NOMO-1 (cell line): ENCODE results near the gene MCOLN2.
"Not testable (repeated sequence)": the region's sequence is repeated elsewhere in the genome, so short reads cannot be mapped to it uniquely, and the experiment has no call there.

Experiments
- DNase-seq, 2 experiments: peaks; one replicate each; lab custom pipeline; 2025; ENCODE audit not compliant: unreplicated experiment in 2 of 2; lab: John Stamatoyannopoulos, UW

Gene MCOLN2

GRCh38 chr1:84986561-84986960, 10.4 kb downstream of the MCOLN2 start:
- DNase-seq: not testable (repeated sequence)

- DNase-seq: no peak
Measured at GRCh38 chr1:84985365-84985764, 11.5 kb downstream of the MCOLN2 start.

DNA sequence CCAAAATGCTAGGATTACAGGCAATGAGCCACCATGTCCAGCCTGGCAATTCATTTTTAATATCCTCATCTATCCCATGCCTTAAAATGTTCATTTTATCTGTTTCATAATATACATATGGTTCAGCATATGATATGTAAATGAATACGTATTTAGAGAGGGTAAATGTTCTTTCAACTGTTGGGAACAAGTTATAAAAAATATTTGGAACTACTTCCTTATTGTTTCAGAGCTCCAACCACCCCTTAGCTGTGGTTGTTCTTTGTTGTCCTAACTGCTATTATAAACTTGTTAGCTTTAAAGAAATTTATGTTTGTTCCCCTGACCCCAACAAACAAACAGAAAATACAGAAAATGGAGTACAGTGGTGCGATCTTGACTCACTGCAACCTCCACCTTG, 14.5 kb downstream of the MCOLN2 start:
- no peak for DNase-seq

GRCh38 chr1:84975035-84975434, 21.9 kb downstream of the MCOLN2 start:
- peak in 1 of 2 experiments; percentile 10 for DNase-seq

- peak; percentile 79 to 81 for DNase-seq
Measured at GRCh38 chr1:84973498-84974334, 23.2 kb downstream of the MCOLN2 start.

GRCh38 chr1:84972377-84972987, 24.4 kb downstream of the MCOLN2 start:
- DNase-seq: peak in 1 of 2 experiments; percentile 13

DNA sequence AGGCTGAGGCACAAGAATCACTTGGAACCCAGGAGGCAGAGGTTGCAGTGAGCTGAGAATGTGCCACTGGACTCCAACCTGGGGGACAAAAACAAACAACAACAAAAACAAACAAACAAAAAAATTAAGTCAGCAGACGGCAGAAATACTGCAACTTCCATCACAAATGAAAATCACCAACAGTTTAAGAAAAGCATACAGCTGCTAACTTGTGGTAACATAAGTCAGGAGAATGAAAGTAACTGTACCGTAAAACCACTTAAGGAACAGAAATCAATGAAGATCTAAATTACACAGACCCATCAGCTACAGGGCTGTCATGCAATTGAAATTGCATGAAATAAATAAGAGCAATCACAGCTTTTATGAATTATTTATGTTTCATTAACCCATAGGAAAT, 25.0 kb downstream of the MCOLN2 start:
- no peak for DNase-seq

- no peak for DNase-seq
Measured at GRCh38 chr1:84969489-84970250, 27.2 kb downstream of the MCOLN2 start.

DNA sequence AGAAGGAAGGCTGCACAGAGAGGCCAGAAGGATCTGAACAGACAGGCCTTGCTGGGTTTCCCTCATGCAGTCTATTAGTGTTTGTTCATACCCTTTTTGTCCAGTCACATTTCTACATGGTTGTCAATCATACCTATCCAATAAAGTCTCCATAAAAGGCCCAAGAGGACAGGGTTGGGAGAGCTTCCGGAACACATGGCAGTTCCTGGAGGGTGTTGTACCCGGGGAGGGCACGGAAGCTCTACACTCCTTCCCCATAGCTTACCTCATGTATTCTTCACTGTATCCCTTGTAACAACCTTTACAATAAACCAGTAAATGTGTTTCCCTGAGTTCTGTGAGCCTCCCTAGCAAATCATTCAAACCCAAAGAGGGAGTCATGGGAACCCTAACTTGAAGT, 28.0 kb downstream of the MCOLN2 start:
- DNase-seq: no peak

DNA sequence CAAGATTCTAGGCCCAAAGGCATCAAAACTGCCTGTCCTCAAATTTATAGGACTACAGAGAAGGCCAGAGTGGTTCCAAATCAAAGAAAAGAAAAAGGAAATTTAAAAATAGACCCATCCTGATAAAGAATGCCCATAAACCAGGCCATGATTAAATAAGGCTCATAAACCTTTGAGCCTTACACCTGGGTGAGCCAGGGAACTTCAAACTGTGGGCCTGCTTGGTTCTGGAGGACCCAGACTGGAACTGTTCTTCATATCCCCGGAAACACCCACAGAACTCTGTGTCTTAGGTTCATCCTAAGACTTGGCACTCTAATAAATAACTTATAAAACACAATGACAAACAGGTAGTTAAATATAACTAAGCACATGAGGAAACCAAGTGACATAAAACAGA, 28.8 kb downstream of the MCOLN2 start:
- DNase-seq: no peak

GRCh38 chr1:84967666-84968065, 29.2 kb downstream of the MCOLN2 start:
- no peak for DNase-seq

DNA sequence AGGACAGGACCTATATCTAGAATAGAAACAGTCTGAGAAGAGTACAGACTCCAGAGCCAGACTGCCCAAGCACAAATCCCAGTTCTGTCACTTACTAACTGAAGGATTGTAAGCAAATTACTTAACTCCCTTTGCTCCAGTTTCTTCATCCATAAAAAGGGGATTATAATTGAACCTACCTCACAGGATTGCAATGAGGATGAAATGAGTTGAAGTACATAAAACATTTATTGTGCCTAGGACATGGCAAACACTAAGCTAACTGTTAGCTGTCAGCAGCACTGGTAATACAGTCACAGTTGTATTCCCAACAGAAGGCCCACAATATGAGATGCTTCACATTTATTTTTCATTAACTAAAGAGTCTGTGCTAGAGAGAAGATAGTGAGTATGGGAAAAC, 33.9 kb downstream of the MCOLN2 start:
- DNase-seq: no peak

- no peak for DNase-seq
Measured at GRCh38 chr1:84961316-84961715, 35.6 kb downstream of the MCOLN2 start.

GRCh38 chr1:84960371-84960770, 36.5 kb downstream of the MCOLN2 start:
- no peak for DNase-seq

- no peak for DNase-seq
Measured at GRCh38 chr1:84959294-84959693, 37.6 kb downstream of the MCOLN2 start.

DNA sequence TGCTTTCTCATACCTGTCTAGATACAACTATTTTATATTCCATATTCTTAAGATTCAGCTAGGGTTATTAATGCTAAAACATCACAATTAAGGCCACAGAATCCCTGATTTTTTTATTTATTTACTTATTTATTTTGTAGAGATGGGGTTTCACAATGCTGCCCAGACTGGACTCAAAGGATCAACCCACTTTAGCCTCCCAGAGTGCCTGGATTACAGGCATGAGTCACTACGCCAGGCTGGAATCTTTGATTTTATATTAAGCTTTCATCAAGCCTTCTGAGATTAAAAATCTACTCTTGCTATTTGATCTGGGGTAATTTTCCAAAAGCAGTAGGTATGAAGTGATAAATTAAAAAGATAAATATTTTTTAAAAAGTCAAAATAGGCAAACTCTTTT, 38.9 kb downstream of the MCOLN2 start:
- no peak for DNase-seq

GRCh38 chr1:84956655-84957054, 40.3 kb downstream of the MCOLN2 start:
- DNase-seq: no peak

DNA sequence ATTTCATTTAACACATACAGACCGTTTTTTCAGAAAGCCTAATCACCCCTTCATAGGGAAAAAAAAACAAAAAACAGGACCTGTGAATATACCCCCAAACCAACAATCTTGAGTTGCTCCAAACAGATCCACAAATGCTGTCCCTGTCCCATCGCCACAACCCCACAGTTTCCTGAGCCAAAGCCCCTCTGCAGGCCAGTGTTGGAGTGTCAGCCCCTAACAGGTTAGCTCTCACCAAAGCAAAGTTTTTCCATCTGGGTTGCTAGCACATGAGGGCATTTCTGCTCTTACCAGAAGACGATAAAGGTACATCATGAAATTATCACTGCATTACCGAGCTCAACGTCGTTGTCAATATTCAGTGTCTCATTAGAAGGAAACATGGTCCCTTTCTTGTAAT, 40.8 kb downstream of the MCOLN2 start:
- no peak for DNase-seq

- no peak for DNase-seq
Measured at GRCh38 chr1:84949664-84950063, 47.2 kb downstream of the MCOLN2 start.

- DNase-seq: no peak
Measured at GRCh38 chr1:84947536-84948410, 49.1 kb downstream of the MCOLN2 start.

- no peak for DNase-seq
Measured at GRCh38 chr1:84946631-84947030, 50.3 kb downstream of the MCOLN2 start.
